Measurements from ENCODE around the gene SOX5. TPM values are rescaled to one million over a fixed set of nuclear protein-coding genes. Genes with fewer than 3 reads are reported as not detected.

Gene SOX5
- total RNA-seq, 1 donor from 2014 or later, result 11.1 TPM

- no peak for DNase-seq (ENCODE audit: low spot score)
- Mint-ChIP-seq H3K27ac (ENCODE audit: unreplicated experiment) (no peak overlapping the region), H3K9me3 (ENCODE audit: low read depth) (no peaks in the 10 kb centered on the region), H3K36me3 (ENCODE audit: low read depth) (no peaks in the 10 kb centered on the region), H3K4me3 (ENCODE audit: unreplicated experiment) (no peak overlapping the region), H3K4me1 (ENCODE audit: low read depth) (peaks cover 17% of the 10 kb centered on the region), H3K27me3 (ENCODE audit: low read depth) (no peaks in the 10 kb centered on the region)
- no peak for TF ChIP-seq CTCF (IDR thresholded peaks at IDR 0.05)
Measured at GRCh38 chr12:23576372-23576771, 373.1 kb downstream of the SOX5 start.

- H3K27ac Mint-ChIP-seq (ENCODE audit: unreplicated experiment), result no peak overlapping the region
- H3K36me3 Mint-ChIP-seq (ENCODE audit: low read depth), result no peaks in the 10 kb centered on the region
- H3K4me1 Mint-ChIP-seq (ENCODE audit: low read depth), result peaks cover 17% of the 10 kb centered on the region
- no peak for TF ChIP-seq CTCF (IDR thresholded peaks at IDR 0.05)
- no peak for DNase-seq (ENCODE audit: low spot score)
- H3K27me3 Mint-ChIP-seq (ENCODE audit: low read depth), result no peaks in the 10 kb centered on the region
- peaks cover 6% of the 10 kb centered on the region for H3K9me3 Mint-ChIP-seq (ENCODE audit: low read depth)
- no peak overlapping the region for H3K4me3 Mint-ChIP-seq (ENCODE audit: unreplicated experiment)
Measured at GRCh38 chr12:23569356-23569755, 380.1 kb downstream of the SOX5 start.

GRCh38 chr12:23566133-23566532 is 383.3 kb downstream of the SOX5 start:
- Mint-ChIP-seq H3K27me3 (ENCODE audit: low read depth) (no peaks in the 10 kb centered on the region), H3K4me3 (ENCODE audit: unreplicated experiment) (no peak overlapping the region), H3K36me3 (ENCODE audit: low read depth) (no peaks in the 10 kb centered on the region), H3K27ac (ENCODE audit: unreplicated experiment) (no peak overlapping the region), H3K4me1 (ENCODE audit: low read depth) (peaks cover 8% of the 10 kb centered on the region), H3K9me3 (ENCODE audit: low read depth) (peaks cover 6% of the 10 kb centered on the region)
- no peak for DNase-seq (ENCODE audit: low spot score)
- no peak for TF ChIP-seq CTCF (IDR thresholded peaks at IDR 0.05)

- DNase-seq (ENCODE audit: low spot score), result no peak
- peaks cover 8% of the 10 kb centered on the region for H3K4me1 Mint-ChIP-seq (ENCODE audit: low read depth)
- H3K27me3 Mint-ChIP-seq (ENCODE audit: low read depth), result no peaks in the 10 kb centered on the region
- H3K27ac Mint-ChIP-seq (ENCODE audit: unreplicated experiment), result no peak overlapping the region
- no peaks in the 10 kb centered on the region for H3K36me3 Mint-ChIP-seq (ENCODE audit: low read depth)
- H3K9me3 Mint-ChIP-seq (ENCODE audit: low read depth), result peaks cover 5% of the 10 kb centered on the region
- TF ChIP-seq CTCF (IDR thresholded peaks at IDR 0.05), result no peak
- H3K4me3 Mint-ChIP-seq (ENCODE audit: unreplicated experiment), result no peak overlapping the region
Measured at GRCh38 chr12:23564451-23565152, 384.9 kb downstream of the SOX5 start.

GRCh38 chr12:23561364-23562345 is 387.8 kb downstream of the SOX5 start:
- no peak for DNase-seq (ENCODE audit: low spot score)
- no peak overlapping the region for H3K27ac Mint-ChIP-seq (ENCODE audit: unreplicated experiment)

More at GRCh38 chr12:23561364-23562345, 387.8 kb downstream of the SOX5 start:
- no peaks in the 10 kb centered on the region for H3K36me3 Mint-ChIP-seq (ENCODE audit: low read depth)
- H3K9me3 Mint-ChIP-seq (ENCODE audit: low read depth), result no peaks in the 10 kb centered on the region
- no peak for TF ChIP-seq CTCF (IDR thresholded peaks at IDR 0.05)
- no peak overlapping the region for H3K4me3 Mint-ChIP-seq (ENCODE audit: unreplicated experiment)
- no peaks in the 10 kb centered on the region for H3K27me3 Mint-ChIP-seq (ENCODE audit: low read depth)
- peaks cover 8% of the 10 kb centered on the region for H3K4me1 Mint-ChIP-seq (ENCODE audit: low read depth)

Measured in chondrocyte (in vitro differentiated cells).